D721Med (cell line): ENCODE results near the gene RTEL1.

Source experiments
- DNase-seq: peaks from one replicate; pipeline ENCODE4 v3.0.0; 2011; ENCODE audit warnings: low spot score; ENCODE audit not compliant: insufficient read length
- FAIRE-seq: peaks from 2 replicates; lab custom pipeline; 2011; peaks lifted over from hg19 to GRCh38; lab: Jason Lieb, UNC
- TF ChIP-seq, protein P1 (sequence below): IDR thresholded peaks from 2 replicates; pipeline ENCODE4 v1.5.1; 2012; ENCODE audit warnings: mild to moderate bottlenecking, control low read depth; ENCODE audit not compliant: insufficient read depth; ENCODE audit errors: missing control alignments

The RTEL1 gene

DNA sequence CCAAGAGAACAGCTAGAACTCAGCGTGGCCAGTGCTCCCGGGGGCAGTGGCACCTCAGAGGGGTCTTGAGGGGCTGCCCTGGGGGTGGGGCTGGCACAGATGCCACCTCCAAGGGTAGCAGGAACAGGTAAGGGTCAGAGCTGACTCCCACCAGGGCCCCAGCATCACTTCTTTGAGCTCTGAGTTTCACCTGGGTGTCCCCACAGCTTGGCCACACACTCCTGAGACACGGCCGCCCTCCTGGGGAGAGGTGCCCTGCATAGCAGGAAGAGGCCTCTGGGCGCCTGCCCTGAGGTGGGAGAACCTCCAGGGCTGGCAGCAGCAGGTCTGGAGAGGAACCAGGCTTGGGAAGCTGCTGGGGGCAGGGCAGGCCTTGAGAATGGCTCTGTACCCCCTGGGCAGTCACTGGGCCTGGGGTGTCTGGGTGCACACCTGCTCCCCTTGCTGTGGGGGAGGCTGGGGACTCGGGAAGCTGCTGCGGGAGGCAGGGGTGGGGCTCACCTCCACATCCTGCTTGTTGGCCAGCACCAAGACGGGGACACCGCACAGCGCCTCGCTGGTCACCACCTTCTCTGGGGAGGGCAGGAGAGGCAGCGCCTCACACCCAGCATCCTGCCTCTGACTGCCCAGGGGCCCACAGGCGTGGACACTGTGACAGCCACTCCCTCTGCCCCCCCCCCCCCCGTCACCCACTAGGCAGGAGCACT lies 43.4 kb downstream of the RTEL1 start:
- peak; percentile 10 for DNase-seq
- FAIRE-seq, result no peak
- TF ChIP-seq, protein P1, sequence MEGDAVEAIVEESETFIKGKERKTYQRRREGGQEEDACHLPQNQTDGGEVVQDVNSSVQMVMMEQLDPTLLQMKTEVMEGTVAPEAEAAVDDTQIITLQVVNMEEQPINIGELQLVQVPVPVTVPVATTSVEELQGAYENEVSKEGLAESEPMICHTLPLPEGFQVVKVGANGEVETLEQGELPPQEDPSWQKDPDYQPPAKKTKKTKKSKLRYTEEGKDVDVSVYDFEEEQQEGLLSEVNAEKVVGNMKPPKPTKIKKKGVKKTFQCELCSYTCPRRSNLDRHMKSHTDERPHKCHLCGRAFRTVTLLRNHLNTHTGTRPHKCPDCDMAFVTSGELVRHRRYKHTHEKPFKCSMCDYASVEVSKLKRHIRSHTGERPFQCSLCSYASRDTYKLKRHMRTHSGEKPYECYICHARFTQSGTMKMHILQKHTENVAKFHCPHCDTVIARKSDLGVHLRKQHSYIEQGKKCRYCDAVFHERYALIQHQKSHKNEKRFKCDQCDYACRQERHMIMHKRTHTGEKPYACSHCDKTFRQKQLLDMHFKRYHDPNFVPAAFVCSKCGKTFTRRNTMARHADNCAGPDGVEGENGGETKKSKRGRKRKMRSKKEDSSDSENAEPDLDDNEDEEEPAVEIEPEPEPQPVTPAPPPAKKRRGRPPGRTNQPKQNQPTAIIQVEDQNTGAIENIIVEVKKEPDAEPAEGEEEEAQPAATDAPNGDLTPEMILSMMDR, result no peak

DNA sequence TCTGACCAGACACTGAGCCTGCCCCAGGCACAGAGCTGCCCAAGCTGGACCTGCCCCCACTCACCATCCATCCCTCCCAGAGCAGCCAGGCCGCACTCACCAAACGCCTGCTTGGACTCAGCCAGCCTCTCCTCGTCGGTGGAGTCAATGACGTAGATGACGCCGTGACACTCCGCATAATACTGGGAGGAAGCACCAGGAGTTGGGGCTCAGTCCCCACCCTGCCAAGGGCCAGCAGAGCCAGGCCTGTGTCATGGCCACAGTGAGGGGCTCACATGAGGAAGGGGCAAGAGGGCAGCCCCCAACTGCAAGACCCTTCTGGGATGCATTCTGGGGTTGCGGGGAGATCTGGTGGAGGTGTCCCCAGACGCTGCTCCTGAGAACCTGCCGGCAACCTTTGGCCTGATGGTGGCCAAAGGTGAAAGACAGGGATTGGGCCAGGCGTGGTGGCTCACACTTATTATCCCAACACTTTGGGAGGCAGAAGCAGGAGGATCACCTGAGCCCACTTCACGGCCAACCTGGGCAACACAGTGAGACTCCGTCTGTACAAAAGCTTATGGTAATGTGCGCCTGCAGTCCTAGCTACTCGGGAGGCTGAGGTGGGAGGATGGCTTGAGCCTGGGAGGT lies 44.0 kb downstream of the RTEL1 start:
- TF ChIP-seq, protein P1, result no peak
- DNase-seq (no peak), FAIRE-seq (no peak)

DNA sequence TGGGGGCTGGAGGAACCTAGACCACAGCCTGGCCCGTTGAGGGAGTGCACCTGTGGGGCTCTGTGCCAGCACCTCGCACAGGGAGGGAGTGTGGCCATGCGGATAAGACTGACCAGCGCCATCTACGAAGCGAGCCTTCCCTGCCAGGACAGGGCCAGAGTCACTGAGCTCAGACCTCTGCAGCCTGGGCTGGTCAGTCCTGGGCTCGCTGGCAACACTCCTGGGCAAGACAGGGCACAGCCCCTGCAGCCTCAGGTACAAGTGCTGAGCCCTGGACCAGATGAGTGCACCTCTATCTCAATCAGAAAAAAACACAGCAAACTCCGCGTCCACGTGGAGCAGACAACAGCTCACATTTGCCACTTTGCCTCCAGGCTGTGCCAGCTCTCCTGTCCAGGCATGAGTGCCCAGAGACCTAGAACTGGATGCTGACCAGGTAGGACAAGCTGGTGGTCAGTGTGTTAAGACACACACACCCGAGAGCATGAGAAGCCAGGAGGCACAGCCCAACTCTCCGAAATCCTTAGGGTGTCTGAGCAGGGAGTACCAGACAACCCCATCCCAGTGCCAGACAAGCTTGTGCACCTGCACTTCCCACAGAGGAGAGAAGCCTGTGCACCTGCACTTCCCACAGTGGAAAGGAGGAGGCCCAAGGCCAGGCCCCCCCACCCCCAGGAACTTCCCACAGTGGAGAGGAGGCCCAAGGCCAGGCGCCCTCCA lies 44.8 kb downstream of the RTEL1 start:
- TF ChIP-seq, protein P1, result no peak
- DNase-seq (peak; percentile 2), FAIRE-seq (no peak)

DNA sequence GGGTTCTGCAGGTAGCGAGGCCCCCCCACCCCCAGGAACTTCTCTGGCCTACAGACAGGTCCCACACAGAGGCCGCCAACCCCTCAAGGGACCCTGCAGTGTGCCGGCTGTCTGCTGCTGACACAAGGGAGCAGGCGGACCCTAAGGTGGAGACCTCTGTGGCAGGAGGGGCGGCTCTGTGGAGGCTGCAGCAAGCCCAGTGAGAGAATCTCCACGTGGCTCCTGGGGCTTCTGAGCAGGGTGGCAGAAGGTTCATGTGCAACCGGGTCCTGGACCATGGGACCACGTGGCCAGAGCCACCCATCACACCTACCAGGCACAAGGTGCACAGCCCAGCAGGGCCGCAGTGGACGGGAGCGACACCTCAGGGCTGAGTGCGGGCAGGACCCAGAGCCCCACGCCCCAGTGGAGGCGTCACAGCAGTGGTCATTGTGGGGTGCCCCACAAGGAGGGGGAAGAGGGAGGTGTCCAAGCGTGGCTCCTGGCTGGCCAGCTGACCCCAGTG lies 45.4 kb downstream of the RTEL1 start:
- DNase-seq (no peak), FAIRE-seq (no peak)
- TF ChIP-seq, protein P1, result no peak

DNA sequence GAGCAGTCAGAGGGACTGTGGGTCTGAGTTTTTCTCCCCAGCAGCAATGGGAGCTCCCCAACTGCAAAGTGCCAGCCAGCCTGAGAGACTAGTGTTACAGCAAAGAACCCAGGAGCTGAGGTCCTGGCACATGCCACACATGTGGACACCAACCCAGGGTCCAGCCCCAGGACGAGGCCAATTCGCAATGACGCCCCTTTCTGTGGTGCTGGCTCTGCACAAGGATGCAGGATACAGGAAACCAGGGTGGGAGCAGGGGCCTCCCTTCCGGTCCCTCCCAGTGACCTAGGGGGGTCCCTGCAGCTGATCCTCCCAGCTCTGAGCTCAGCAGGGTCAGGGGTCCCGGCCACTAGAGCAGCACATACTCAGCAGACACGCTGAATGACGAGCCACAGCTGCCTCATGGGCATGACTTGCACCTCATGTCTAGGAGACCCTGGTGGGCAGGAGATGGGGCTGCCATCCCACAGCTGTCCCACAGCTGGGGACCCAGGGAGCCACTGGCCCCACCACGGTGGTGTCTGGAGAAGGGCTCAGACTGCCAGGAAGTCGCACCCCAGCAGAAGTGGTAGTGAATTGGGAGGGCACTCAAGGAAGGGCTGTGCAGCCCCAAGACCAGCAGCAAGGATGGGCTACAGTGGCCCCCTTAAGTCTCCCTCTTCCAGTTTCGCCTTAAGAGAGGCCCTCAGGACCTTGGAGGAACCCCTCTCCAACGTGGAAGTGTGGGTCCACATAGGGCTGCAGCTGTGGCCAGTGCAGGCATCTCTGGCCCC lies 46.0 kb downstream of the RTEL1 start:
- TF ChIP-seq, protein P1, result no peak
- FAIRE-seq (no peak), DNase-seq (no peak)

DNA sequence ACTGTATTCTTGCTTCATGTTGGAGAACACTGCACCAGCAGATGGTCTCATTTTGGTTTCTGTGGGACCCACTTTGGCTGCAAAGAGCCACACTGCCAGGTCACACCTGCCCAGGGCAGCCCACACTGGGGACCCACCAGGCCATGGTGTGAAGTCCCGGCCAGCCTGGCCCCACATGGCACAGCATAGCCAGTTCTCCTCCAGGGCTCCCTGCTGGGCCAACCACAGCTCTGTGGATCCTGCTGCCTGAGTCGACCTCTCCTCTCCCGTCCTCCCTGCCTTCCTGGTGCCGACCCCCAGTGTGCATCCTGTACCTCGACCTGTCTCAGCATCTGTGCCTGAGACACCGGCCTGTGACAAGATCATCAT lies 46.6 kb downstream of the RTEL1 start:
- no peak for DNase-seq
- TF ChIP-seq, protein P1, result no peak
- FAIRE-seq, result no peak
